Muscle layer of duodenum (tissue), 2 donors: Measurements from ENCODE around the gene PRKCSH.
"Not testable (repeated sequence)": the region's sequence is repeated elsewhere in the genome, so short reads cannot be mapped to it uniquely, and the experiment has no call there.

Source experiments
- H3K27ac ChIP-seq: one replicate; pipeline ENCODE4 v1.7.0; 2013; ENCODE audit warnings: mild to moderate bottlenecking, low read length
- H3K27me3 ChIP-seq: one replicate; pipeline ENCODE4 v1.7.0; 2013; ENCODE audit warnings: low read depth, mild to moderate bottlenecking, control low read depth, low read length
- H3K36me3 ChIP-seq, 2 donors: one replicate each; pipeline ENCODE4 v1.7.0; 2013; ENCODE audit warnings: low read length in 2 of 2, control low read depth in 1 of 2, mild to moderate bottlenecking in 1 of 2; ENCODE audit not compliant: insufficient read depth in 2 of 2, control insufficient read depth in 1 of 2
- H3K4me1 ChIP-seq, 2 donors: one replicate each; pipeline ENCODE4 v1.7.0; 2013; ENCODE audit warnings: low read length in 2 of 2, mild to moderate bottlenecking in 2 of 2, control low read depth in 1 of 2, moderate library complexity in 1 of 2; ENCODE audit not compliant: insufficient read depth in 2 of 2, control insufficient read depth in 1 of 2
- H3K4me3 ChIP-seq, 2 donors: one replicate each; pipeline ENCODE4 v1.7.0; 2013; ENCODE audit warnings: low read length in 2 of 2, low read depth in 1 of 2, mild to moderate bottlenecking in 1 of 2
- H3K9me3 ChIP-seq, 2 donors: one replicate each; pipeline ENCODE4 v1.7.0; 2013; ENCODE audit warnings: low read length in 2 of 2, control low read depth in 1 of 2, mild to moderate bottlenecking in 1 of 2; ENCODE audit not compliant: control insufficient read depth in 1 of 2
- donor health status: healthy.

PRKCSH gene

GRCh38 chr19:11452620-11453310 lies 17.3 kb downstream of the PRKCSH start:
- no peak overlapping the region for H3K27ac ChIP-seq
- peaks cover 0 to 5% of the 10 kb centered on the region in 2 donors for H3K4me1 ChIP-seq
- no peaks in the 10 kb centered on the region for H3K27me3 ChIP-seq
- peaks cover 0 to 22% of the 10 kb centered on the region in 2 donors for H3K36me3 ChIP-seq
- no peak overlapping the region for H3K4me3 ChIP-seq
- no peaks in the 10 kb centered on the region for H3K9me3 ChIP-seq

GRCh38 chr19:11453468-11454341 lies 18.3 kb downstream of the PRKCSH start:
- Histone ChIP-seq H3K27ac (no peak overlapping the region), H3K36me3 (peaks cover 0 to 13% of the 10 kb centered on the region in 2 donors), H3K9me3 (no peaks in the 10 kb centered on the region), H3K4me1 (peaks cover 0 to 5% of the 10 kb centered on the region in 2 donors), H3K4me3 (no peak overlapping the region), H3K27me3 (no peaks in the 10 kb centered on the region)

- not testable (repeated sequence) for H3K9me3 ChIP-seq, H3K27me3 ChIP-seq, H3K4me1 ChIP-seq, H3K4me3 ChIP-seq, H3K36me3 ChIP-seq, H3K27ac ChIP-seq
Observed at GRCh38 chr19:11455233-11455554, 19.8 kb downstream of the PRKCSH start.

GRCh38 chr19:11456659-11457058 lies 21.2 kb downstream of the PRKCSH start:
- Histone ChIP-seq H3K27ac (no peak overlapping the region), H3K9me3 (no peaks in the 10 kb centered on the region), H3K36me3 (no peaks in the 10 kb centered on the region), H3K4me1 (peaks cover 0 to 2% of the 10 kb centered on the region in 2 donors), H3K27me3 (no peaks in the 10 kb centered on the region), H3K4me3 (no peak overlapping the region)

- H3K27me3 ChIP-seq: no peaks in the 10 kb centered on the region
Observed at GRCh38 chr19:11457115-11457514, 21.7 kb downstream of the PRKCSH start.

GRCh38 chr19:11457831-11458230 lies 22.4 kb downstream of the PRKCSH start:
- Histone ChIP-seq H3K9me3 (no peaks in the 10 kb centered on the region), H3K27me3 (no peaks in the 10 kb centered on the region), H3K4me3 (no peak overlapping the region), H3K4me1 (no peaks in the 10 kb centered on the region), H3K36me3 (no peaks in the 10 kb centered on the region), H3K27ac (no peak overlapping the region)

More at GRCh38 chr19:11457115-11457514, 21.7 kb downstream of the PRKCSH start:
- Histone ChIP-seq H3K4me1 (no peaks in the 10 kb centered on the region), H3K9me3 (no peaks in the 10 kb centered on the region), H3K36me3 (no peaks in the 10 kb centered on the region), H3K27ac (no peak overlapping the region), H3K4me3 (no peak overlapping the region)

GRCh38 chr19:11458236-11458900 lies 22.9 kb downstream of the PRKCSH start:
- Histone ChIP-seq H3K36me3 (no peaks in the 10 kb centered on the region), H3K4me3 (no peak overlapping the region), H3K9me3 (no peaks in the 10 kb centered on the region), H3K27ac (no peak overlapping the region), H3K27me3 (no peaks in the 10 kb centered on the region), H3K4me1 (no peaks in the 10 kb centered on the region)

- not testable (repeated sequence) for H3K27ac ChIP-seq, H3K27me3 ChIP-seq, H3K4me1 ChIP-seq, H3K9me3 ChIP-seq, H3K4me3 ChIP-seq, H3K36me3 ChIP-seq
Observed at GRCh38 chr19:11458912-11459311, 23.5 kb downstream of the PRKCSH start.

- Histone ChIP-seq H3K27me3 (no peaks in the 10 kb centered on the region), H3K9me3 (no peaks in the 10 kb centered on the region), H3K36me3 (no peaks in the 10 kb centered on the region), H3K4me3 (no peak overlapping the region), H3K27ac (no peak overlapping the region), H3K4me1 (no peaks in the 10 kb centered on the region)
Observed at GRCh38 chr19:11460207-11460606, 24.8 kb downstream of the PRKCSH start.

- Histone ChIP-seq H3K9me3 (no peaks in the 10 kb centered on the region), H3K27me3 (no peaks in the 10 kb centered on the region), H3K4me1 (no peaks in the 10 kb centered on the region), H3K4me3 (no peak overlapping the region), H3K36me3 (no peaks in the 10 kb centered on the region), H3K27ac (no peak overlapping the region)
Observed at GRCh38 chr19:11461453-11461852, 26.0 kb downstream of the PRKCSH start.

GRCh38 chr19:11463391-11463790 lies 28.0 kb downstream of the PRKCSH start:
- Histone ChIP-seq H3K4me3 (no peak overlapping the region), H3K27me3 (no peaks in the 10 kb centered on the region), H3K27ac (no peak overlapping the region), H3K4me1 (no peaks in the 10 kb centered on the region), H3K9me3 (no peaks in the 10 kb centered on the region), H3K36me3 (no peaks in the 10 kb centered on the region)
